SK-N-SH treated with all-trans-retinoic acid at 6 μM for 48 hours (cell line): ENCODE data around the gene CTNS.

Source experiments
- ATAC-seq: fragments of 200-7000 bp; cut with Tn5 transposase; 3 replicates; pipeline ENCODE4 v1.9.1; 2020; ENCODE audit warnings: mild to moderate bottlenecking, moderate library complexity
- ARNTL ChIP-seq: fragments of 450-650 bp; formaldehyde crosslinking; IDR thresholded peaks from 2 replicates; pipeline ENCODE4 v1.5.0; 2020; ENCODE audit warnings: low read depth, mild to moderate bottlenecking, moderate library complexity, borderline replicate concordance
- BACH2 ChIP-seq: fragments of 250-450 bp; sonication (Bioruptor Pico); IDR thresholded peaks from 2 replicates; pipeline ENCODE4 v1.9.0; 2021; ENCODE audit warnings: mild to moderate bottlenecking, borderline replicate concordance
- CSDC2 ChIP-seq: fragments of 250-450 bp; sonication (Bioruptor Pico); IDR thresholded peaks from 2 replicates; pipeline ENCODE4 v1.5.0; 2020; ENCODE audit warnings: mild to moderate bottlenecking, moderate library complexity
- ESRRG ChIP-seq: fragments of 250-450 bp; sonication (Bioruptor Pico); IDR thresholded peaks from 2 replicates; pipeline ENCODE4 v1.6.1; 2021; ENCODE audit warnings: mild to moderate bottlenecking
- GLIS3 ChIP-seq: fragments of 250-450 bp; sonication (Bioruptor Pico); IDR thresholded peaks from 2 replicates; pipeline ENCODE4 v1.5.0; 2020; ENCODE audit warnings: mild to moderate bottlenecking, moderate library complexity
- ISL1 ChIP-seq: fragments of 250-450 bp; sonication (Bioruptor Pico); IDR thresholded peaks from 2 replicates; pipeline ENCODE4 v2.1.2; 2022; ENCODE audit warnings: mild to moderate bottlenecking, moderate library complexity
- OSR1 ChIP-seq: fragments of 250-450 bp; sonication (Bioruptor Pico); IDR thresholded peaks from 2 replicates; pipeline ENCODE4 v1.8.0; 2022; ENCODE audit warnings: moderate library complexity, mild to moderate bottlenecking, inconsistent platforms
- RARB ChIP-seq: fragments of 250-450 bp; sonication (Bioruptor Pico); IDR thresholded peaks from 2 replicates; pipeline ENCODE4 v1.8.0; 2021; ENCODE audit warnings: mild to moderate bottlenecking, moderate library complexity
- SNAI2 ChIP-seq: fragments of 250-450 bp; sonication (Bioruptor Pico); IDR thresholded peaks from 2 replicates; pipeline ENCODE4 v1.5.0; 2020; ENCODE audit warnings: mild to moderate bottlenecking, moderate library complexity
- TCF4 ChIP-seq: fragments of 250-450 bp; sonication (Bioruptor Pico); IDR thresholded peaks from 2 replicates; pipeline ENCODE4 v1.8.0; 2021; ENCODE audit warnings: mild to moderate bottlenecking, moderate library complexity, borderline replicate concordance
- TOX ChIP-seq: fragments of 250-450 bp; sonication (Bioruptor Pico); IDR thresholded peaks from 2 replicates; pipeline ENCODE4 v1.8.0; 2021; ENCODE audit warnings: mild to moderate bottlenecking, moderate library complexity, borderline replicate concordance
- ZC3H10 ChIP-seq: fragments of 250-450 bp; sonication (Bioruptor Pico); IDR thresholded peaks from 2 replicates; pipeline ENCODE4 v1.5.1; 2021; ENCODE audit warnings: mild to moderate bottlenecking, moderate library complexity
- ZFP30 ChIP-seq: fragments of 450-650 bp; formaldehyde crosslinking; IDR thresholded peaks from 2 replicates; pipeline ENCODE4 v1.5.0; 2022; ENCODE audit warnings: mild to moderate bottlenecking, moderate library complexity
- ZNF565 ChIP-seq: fragments of 450-650 bp; formaldehyde crosslinking; conservative IDR thresholded peaks from 2 replicates; pipeline ENCODE4 v1.5.0; 2020; ENCODE audit warnings: low read depth, mild to moderate bottlenecking, moderate library complexity
- ZNF70 ChIP-seq: fragments of 450-650 bp; formaldehyde crosslinking; IDR thresholded peaks from 2 replicates; pipeline ENCODE4 v1.5.0; 2020; ENCODE audit warnings: mild to moderate bottlenecking, moderate library complexity
- ZNF8 ChIP-seq: fragments of 450-650 bp; formaldehyde crosslinking; IDR thresholded peaks from 2 replicates; pipeline ENCODE4 v1.5.0; 2020; ENCODE audit warnings: mild to moderate bottlenecking, moderate library complexity
- TF ChIP-seq, protein P1 (sequence below): fragments of 250-450 bp; sonication (Bioruptor Pico); IDR thresholded peaks from 2 replicates; pipeline ENCODE4 v1.5.1; 2021; ENCODE audit warnings: mild to moderate bottlenecking, moderate library complexity
- TF ChIP-seq, protein P2 (sequence below): fragments of 250-450 bp; sonication (Bioruptor Pico); IDR thresholded peaks from 2 replicates; pipeline ENCODE4 v1.8.0; 2021; ENCODE audit warnings: low read depth, mild to moderate bottlenecking, moderate library complexity, borderline replicate concordance
- TF ChIP-seq, protein P3 (sequence below): fragments of 250-450 bp; sonication (Bioruptor Pico); IDR thresholded peaks from 2 replicates; pipeline ENCODE4 v1.5.0; 2020; ENCODE audit warnings: mild to moderate bottlenecking, moderate library complexity
- TF ChIP-seq, protein P4 (sequence below): fragments of 250-450 bp; sonication (Bioruptor Pico); IDR thresholded peaks from 2 replicates; pipeline ENCODE4 v1.5.1; 2020; ENCODE audit warnings: low read depth, mild to moderate bottlenecking, moderate library complexity
- TF ChIP-seq, protein P5 (sequence below): fragments of 250-450 bp; sonication (Bioruptor Pico); IDR thresholded peaks from 2 replicates; pipeline ENCODE4 v1.8.0; 2020; ENCODE audit warnings: mild to moderate bottlenecking, moderate library complexity, borderline replicate concordance

CTNS gene

DNA sequence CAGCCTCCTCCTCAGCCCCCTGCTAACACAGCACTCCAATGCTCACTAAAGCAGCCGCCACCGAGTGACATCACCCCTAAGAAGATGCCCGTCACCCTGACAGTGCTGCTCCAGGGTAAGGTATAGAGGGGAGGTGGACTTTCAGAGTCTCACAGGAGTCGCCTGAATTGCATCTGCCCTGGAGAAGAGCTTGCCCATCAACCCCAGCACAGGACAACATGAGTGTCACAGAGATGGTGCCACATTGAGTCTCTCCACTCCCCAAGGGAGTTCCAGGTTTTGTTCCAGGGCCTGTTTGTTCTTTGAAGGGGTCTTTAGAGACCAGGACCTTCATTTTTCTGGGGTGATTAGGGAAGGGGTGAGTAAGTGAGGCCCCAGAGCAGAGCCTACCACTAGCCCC is 61.6 kb downstream of the CTNS start:
- no peak for ATAC-seq
- TF ChIP-seq ZC3H10 (CRISPR knock-in tag), result no peak
- TF ChIP-seq RARB, result no peak
- TF ChIP-seq, protein P1, sequence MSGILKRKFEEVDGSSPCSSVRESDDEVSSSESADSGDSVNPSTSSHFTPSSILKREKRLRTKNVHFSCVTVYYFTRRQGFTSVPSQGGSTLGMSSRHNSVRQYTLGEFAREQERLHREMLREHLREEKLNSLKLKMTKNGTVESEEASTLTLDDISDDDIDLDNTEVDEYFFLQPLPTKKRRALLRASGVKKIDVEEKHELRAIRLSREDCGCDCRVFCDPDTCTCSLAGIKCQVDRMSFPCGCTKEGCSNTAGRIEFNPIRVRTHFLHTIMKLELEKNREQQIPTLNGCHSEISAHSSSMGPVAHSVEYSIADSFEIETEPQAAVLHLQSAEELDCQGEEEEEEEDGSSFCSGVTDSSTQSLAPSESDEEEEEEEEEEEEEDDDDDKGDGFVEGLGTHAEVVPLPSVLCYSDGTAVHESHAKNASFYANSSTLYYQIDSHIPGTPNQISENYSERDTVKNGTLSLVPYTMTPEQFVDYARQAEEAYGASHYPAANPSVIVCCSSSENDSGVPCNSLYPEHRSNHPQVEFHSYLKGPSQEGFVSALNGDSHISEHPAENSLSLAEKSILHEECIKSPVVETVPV (CRISPR knock-in tag), result no peak
- no peak for TF ChIP-seq ZNF8 (CRISPR knock-in tag)
- no peak for TF ChIP-seq GLIS3 (CRISPR knock-in tag)
- TF ChIP-seq SNAI2 (CRISPR knock-in tag), result no peak
- TF ChIP-seq ZNF70 (CRISPR knock-in tag), result no peak
- TF ChIP-seq, protein P2, sequence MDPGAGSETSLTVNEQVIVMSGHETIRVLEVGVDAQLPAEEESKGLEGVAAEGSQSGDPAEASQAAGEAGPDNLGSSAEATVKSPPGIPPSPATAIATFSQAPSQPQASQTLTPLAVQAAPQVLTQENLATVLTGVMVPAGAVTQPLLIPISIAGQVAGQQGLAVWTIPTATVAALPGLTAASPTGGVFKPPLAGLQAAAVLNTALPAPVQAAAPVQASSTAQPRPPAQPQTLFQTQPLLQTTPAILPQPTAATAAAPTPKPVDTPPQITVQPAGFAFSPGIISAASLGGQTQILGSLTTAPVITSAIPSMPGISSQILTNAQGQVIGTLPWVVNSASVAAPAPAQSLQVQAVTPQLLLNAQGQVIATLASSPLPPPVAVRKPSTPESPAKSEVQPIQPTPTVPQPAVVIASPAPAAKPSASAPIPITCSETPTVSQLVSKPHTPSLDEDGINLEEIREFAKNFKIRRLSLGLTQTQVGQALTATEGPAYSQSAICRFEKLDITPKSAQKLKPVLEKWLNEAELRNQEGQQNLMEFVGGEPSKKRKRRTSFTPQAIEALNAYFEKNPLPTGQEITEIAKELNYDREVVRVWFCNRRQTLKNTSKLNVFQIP (CRISPR knock-in tag), result no peak
- TF ChIP-seq TCF4 (CRISPR knock-in tag), result no peak
- TF ChIP-seq ZFP30 (CRISPR knock-in tag), result no peak
- TF ChIP-seq, protein P3, sequence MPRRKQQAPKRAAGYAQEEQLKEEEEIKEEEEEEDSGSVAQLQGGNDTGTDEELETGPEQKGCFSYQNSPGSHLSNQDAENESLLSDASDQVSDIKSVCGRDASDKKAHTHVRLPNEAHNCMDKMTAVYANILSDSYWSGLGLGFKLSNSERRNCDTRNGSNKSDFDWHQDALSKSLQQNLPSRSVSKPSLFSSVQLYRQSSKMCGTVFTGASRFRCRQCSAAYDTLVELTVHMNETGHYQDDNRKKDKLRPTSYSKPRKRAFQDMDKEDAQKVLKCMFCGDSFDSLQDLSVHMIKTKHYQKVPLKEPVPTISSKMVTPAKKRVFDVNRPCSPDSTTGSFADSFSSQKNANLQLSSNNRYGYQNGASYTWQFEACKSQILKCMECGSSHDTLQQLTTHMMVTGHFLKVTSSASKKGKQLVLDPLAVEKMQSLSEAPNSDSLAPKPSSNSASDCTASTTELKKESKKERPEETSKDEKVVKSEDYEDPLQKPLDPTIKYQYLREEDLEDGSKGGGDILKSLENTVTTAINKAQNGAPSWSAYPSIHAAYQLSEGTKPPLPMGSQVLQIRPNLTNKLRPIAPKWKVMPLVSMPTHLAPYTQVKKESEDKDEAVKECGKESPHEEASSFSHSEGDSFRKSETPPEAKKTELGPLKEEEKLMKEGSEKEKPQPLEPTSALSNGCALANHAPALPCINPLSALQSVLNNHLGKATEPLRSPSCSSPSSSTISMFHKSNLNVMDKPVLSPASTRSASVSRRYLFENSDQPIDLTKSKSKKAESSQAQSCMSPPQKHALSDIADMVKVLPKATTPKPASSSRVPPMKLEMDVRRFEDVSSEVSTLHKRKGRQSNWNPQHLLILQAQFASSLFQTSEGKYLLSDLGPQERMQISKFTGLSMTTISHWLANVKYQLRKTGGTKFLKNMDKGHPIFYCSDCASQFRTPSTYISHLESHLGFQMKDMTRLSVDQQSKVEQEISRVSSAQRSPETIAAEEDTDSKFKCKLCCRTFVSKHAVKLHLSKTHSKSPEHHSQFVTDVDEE (CRISPR knock-in tag), result no peak
- no peak for TF ChIP-seq ZNF565 (CRISPR knock-in tag)
- TF ChIP-seq, protein P4, sequence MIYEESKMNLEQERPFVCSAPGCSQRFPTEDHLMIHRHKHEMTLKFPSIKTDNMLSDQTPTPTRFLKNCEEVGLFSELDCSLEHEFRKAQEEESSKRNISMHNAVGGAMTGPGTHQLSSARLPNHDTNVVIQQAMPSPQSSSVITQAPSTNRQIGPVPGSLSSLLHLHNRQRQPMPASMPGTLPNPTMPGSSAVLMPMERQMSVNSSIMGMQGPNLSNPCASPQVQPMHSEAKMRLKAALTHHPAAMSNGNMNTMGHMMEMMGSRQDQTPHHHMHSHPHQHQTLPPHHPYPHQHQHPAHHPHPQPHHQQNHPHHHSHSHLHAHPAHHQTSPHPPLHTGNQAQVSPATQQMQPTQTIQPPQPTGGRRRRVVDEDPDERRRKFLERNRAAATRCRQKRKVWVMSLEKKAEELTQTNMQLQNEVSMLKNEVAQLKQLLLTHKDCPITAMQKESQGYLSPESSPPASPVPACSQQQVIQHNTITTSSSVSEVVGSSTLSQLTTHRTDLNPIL (CRISPR knock-in tag), result no peak
- TF ChIP-seq BACH2 (CRISPR knock-in tag), result no peak
- TF ChIP-seq ESRRG, result no peak
- no peak for TF ChIP-seq OSR1 (CRISPR knock-in tag)
- TF ChIP-seq, all 23 proteins: peak for 0

DNA sequence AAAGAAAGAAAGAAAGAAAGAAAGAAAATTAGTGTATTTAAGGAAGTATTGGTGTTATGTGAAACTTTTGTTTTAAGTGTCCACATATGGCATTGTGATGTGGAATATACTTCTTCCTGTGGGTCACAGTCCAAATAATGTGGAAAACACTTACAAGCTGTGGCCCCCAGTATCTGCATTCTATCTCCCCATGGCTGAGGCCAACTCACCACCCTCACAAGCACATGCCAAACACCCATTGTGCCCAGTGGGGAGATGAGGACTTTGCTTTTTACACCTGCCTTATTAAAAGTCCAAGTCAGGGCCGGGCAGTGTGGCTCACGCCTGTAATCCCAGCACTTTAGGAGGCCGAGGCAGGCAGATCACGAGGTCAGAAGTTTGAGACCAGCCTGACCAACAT is 63.4 kb downstream of the CTNS start:
- no peak for ATAC-seq
- TF ChIP-seq, protein P2 (CRISPR knock-in tag), result no peak
- TF ChIP-seq SNAI2 (CRISPR knock-in tag) (no peak), ZC3H10 (CRISPR knock-in tag) (no peak), ZNF565 (CRISPR knock-in tag) (no peak), OSR1 (CRISPR knock-in tag) (no peak), ISL1 (no peak), ESRRG (no peak), TOX (CRISPR knock-in tag) (no peak), GLIS3 (CRISPR knock-in tag) (no peak), CSDC2 (CRISPR knock-in tag) (no peak), BACH2 (CRISPR knock-in tag) (no peak), ZNF8 (CRISPR knock-in tag) (no peak), ARNTL (CRISPR knock-in tag) (no peak), ZNF70 (CRISPR knock-in tag) (no peak), TCF4 (CRISPR knock-in tag) (no peak)
- TF ChIP-seq, protein P3 (CRISPR knock-in tag), result no peak
- TF ChIP-seq, protein P4 (CRISPR knock-in tag), result no peak
- TF ChIP-seq, protein P1 (CRISPR knock-in tag), result no peak
- TF ChIP-seq, protein P5, sequence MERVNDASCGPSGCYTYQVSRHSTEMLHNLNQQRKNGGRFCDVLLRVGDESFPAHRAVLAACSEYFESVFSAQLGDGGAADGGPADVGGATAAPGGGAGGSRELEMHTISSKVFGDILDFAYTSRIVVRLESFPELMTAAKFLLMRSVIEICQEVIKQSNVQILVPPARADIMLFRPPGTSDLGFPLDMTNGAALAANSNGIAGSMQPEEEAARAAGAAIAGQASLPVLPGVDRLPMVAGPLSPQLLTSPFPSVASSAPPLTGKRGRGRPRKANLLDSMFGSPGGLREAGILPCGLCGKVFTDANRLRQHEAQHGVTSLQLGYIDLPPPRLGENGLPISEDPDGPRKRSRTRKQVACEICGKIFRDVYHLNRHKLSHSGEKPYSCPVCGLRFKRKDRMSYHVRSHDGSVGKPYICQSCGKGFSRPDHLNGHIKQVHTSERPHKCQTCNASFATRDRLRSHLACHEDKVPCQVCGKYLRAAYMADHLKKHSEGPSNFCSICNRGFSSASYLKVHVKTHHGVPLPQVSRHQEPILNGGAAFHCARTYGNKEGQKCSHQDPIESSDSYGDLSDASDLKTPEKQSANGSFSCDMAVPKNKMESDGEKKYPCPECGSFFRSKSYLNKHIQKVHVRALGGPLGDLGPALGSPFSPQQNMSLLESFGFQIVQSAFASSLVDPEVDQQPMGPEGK (CRISPR knock-in tag), result no peak
